Measurements from ENCODE around the gene UBE2D2. TPM values are rescaled to one million over a fixed set of nuclear protein-coding genes. Genes with fewer than 3 reads are reported as not detected.

UBE2D2 gene
- total RNA-seq, 1 donor from 2014 or later: 58.7 TPM

- DNase-seq (ENCODE audit: low read depth in 2 of 2): peak; percentile 82 to 84
These were observed 74.6 kb downstream of the UBE2D2 start for GRCh38 chr5:139635606-139636206.

GRCh38 chr5:139636207-139636792, 75.2 kb downstream of the UBE2D2 start:
- no peak for DNase-seq (ENCODE audit: low read depth in 2 of 2)

- peak; percentile 32 to 45 for DNase-seq (ENCODE audit: low read depth in 2 of 2)
These were observed 75.9 kb downstream of the UBE2D2 start for GRCh38 chr5:139636975-139637408.

GRCh38 chr5:139637438-139638089, 76.4 kb downstream of the UBE2D2 start:
- DNase-seq (ENCODE audit: low read depth in 2 of 2): peak; percentile 76 to 86

- peak; percentile 56 to 70 for DNase-seq (ENCODE audit: low read depth in 2 of 2)
These were observed 77.1 kb downstream of the UBE2D2 start for GRCh38 chr5:139638090-139638735.

GRCh38 chr5:139638736-139639618, 77.8 kb downstream of the UBE2D2 start:
- DNase-seq (ENCODE audit: low read depth in 2 of 2): no peak

- DNase-seq (ENCODE audit: low read depth in 2 of 2): peak in 1 of 2 donors; percentile 7
These were observed 78.7 kb downstream of the UBE2D2 start for GRCh38 chr5:139639619-139640380.

- no peak for DNase-seq (ENCODE audit: low read depth in 2 of 2)
These were observed 79.4 kb downstream of the UBE2D2 start for GRCh38 chr5:139640421-139641115.

- no peak for DNase-seq (ENCODE audit: low read depth in 2 of 2)
These were observed 80.3 kb downstream of the UBE2D2 start for GRCh38 chr5:139641116-139642080.

GRCh38 chr5:139642213-139642612, 81.1 kb downstream of the UBE2D2 start:
- no peak for DNase-seq (ENCODE audit: low read depth in 2 of 2)

- DNase-seq (ENCODE audit: low read depth in 2 of 2): no peak
These were observed 82.0 kb downstream of the UBE2D2 start for GRCh38 chr5:139642891-139643871.

GRCh38 chr5:139644001-139644456, 82.9 kb downstream of the UBE2D2 start:
- DNase-seq (ENCODE audit: low read depth in 2 of 2): no peak

GRCh38 chr5:139644646-139645429, 83.7 kb downstream of the UBE2D2 start:
- no peak for DNase-seq (ENCODE audit: low read depth in 2 of 2)

- no peak for DNase-seq (ENCODE audit: low read depth in 2 of 2)
These were observed 84.3 kb downstream of the UBE2D2 start for GRCh38 chr5:139645430-139645871.

- DNase-seq (ENCODE audit: low read depth in 2 of 2): no peak
These were observed 85.0 kb downstream of the UBE2D2 start for GRCh38 chr5:139646111-139646510.

- DNase-seq (ENCODE audit: low read depth in 2 of 2): no peak
These were observed 85.9 kb downstream of the UBE2D2 start for GRCh38 chr5:139646912-139647505.
